Kidney (tissue), 14 donors: Measurements from ENCODE around the gene R3HDML. TPM values are rescaled to one million over a fixed set of nuclear protein-coding genes. Genes with fewer than 3 reads are reported as not detected.
A peak's percentile ranks its signal among the peaks of the same experiment; 100 is the strongest.

Experiments used
- DNase-seq, 5 donors: peaks; one replicate each; pipeline ENCODE4 v3.0.0-alpha.2; 2013 to 2020
- FAIRE-seq: peaks from 2 replicates; lab custom pipeline; 2012; peaks lifted over from hg19 to GRCh38; lab: Jason Lieb, UNC
- H3K27ac ChIP-seq, 2 donors: one replicate each; pipeline ENCODE4 v1.7.0; 2013; ENCODE audit warnings: low read depth in 2 of 2, low read length in 2 of 2, inconsistent platforms in 1 of 2
- H3K27me3 ChIP-seq: one replicate; pipeline ENCODE4 v1.7.1; 2013; ENCODE audit warnings: low read length, inconsistent platforms; ENCODE audit not compliant: control insufficient read depth, insufficient read depth
- H3K36me3 ChIP-seq, 3 donors: one replicate each; pipeline versions ENCODE4 v1.7.0 to v1.7.1; 2013; ENCODE audit warnings: low read length in 3 of 3, control low read depth in 1 of 3, inconsistent platforms in 1 of 3; ENCODE audit not compliant: insufficient read depth in 3 of 3, control insufficient read depth in 2 of 3
- H3K4me1 ChIP-seq, 3 donors: one replicate each; pipeline versions ENCODE4 v1.7.0 to v1.7.1; 2013; ENCODE audit warnings: low read length in 3 of 3, inconsistent platforms in 1 of 3, low read depth in 1 of 3; ENCODE audit not compliant: control insufficient read depth in 2 of 3, insufficient read depth in 2 of 3
- H3K4me3 ChIP-seq, 3 donors: one replicate each; pipeline versions ENCODE4 v1.7.0 to v1.8.1; 2013; ENCODE audit warnings: low read length in 3 of 3, control low read depth in 1 of 3, inconsistent platforms in 1 of 3
- H3K9ac ChIP-seq, 3 donors: one replicate each; pipeline versions ENCODE4 v1.7.0 to v1.7.1; 2013; ENCODE audit warnings: low read length in 3 of 3, control low read depth in 1 of 3, inconsistent platforms in 1 of 3
- H3K9me3 ChIP-seq, 3 donors: one replicate each; pipeline versions ENCODE4 v1.7.0 to v1.7.1; 2013; ENCODE audit warnings: low read length in 3 of 3, control low read depth in 1 of 3, inconsistent platforms in 1 of 3; ENCODE audit not compliant: control insufficient read depth in 2 of 3, insufficient read depth in 1 of 3
- intact Hi-C: fragments of 100-400 bp; cut with DNase I; formaldehyde crosslinking; loops from one replicate; pipeline ENCODE4 v1.11.1; 2022
- polyA plus RNA-seq: library from polyadenylated mRNA; stranded (reverse); fragments of 350-450 nt; fragmentation: Illumina TruSeq; extraction: RNeasy Lipid Tissue Mini Kit (QIAGEN cat#74804); gene quantifications from one replicate; pipeline ENCODE4 v1.2.3, GENCODE V29; 2014; ENCODE audit warnings: low read depth, low replicate concordance; ENCODE audit not compliant: insufficient read depth
- total RNA-seq: library from RNA; stranded (reverse); fragmentation: NEBNext Ultra II Directional; extraction: Animal tissue kit (Norgen Biotek cat#: 25700); gene quantifications from one replicate; pipeline ENCODE4 v1.2.1, GENCODE V29; 2021
- TF ChIP-seq, protein P1 (sequence below): IDR thresholded peaks from 3 replicates; pipeline ENCODE4 v1.5.1; 2012; ENCODE audit warnings: mild to moderate bottlenecking, moderate library complexity, borderline replicate concordance; ENCODE audit not compliant: insufficient read depth; ENCODE audit errors: extremely low read depth
- donor health status: control.
- donor health status: control.
- donor health status: control.
- donor health status: control.
- donor health status: control.
- donor health status: DM: yes; HTN: yes; CAD: no.
- donor health status: Normal renal cell carcinoma (clear cell type).

Gene R3HDML
- total and polyA plus RNA-seq, 2 donors from 2014 or later, result not detected

DNA sequence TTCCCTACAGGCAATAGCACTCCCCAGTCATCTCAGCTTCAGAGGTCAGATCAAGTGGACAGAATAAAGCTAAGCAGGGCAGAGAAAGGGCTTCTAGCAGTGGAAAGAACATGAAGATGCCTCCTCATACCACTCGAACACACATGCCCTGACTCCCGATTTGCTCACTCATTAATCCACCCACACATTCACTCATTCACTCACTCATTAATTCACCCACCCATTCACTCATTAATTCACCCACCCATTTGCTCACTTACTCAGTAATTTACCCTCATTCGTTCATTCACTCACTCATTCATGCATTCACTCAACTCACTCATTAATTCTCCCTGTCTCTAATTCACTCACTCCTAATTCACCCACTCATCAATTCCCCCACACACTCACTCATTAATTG is 62.6 kb downstream of the R3HDML start:
- FAIRE-seq (no peak), DNase-seq (peak in 1 of 5 donors; percentile 6)
- Histone ChIP-seq H3K27me3 (no peaks in the 10 kb centered on the region), H3K9ac (no peak overlapping the region), H3K4me1 (peaks cover 0 to under 1% (median 0%) of the 10 kb centered on the region in 3 donors), H3K9me3 (no peaks in the 10 kb centered on the region), H3K36me3 (peaks cover 0 to 13% (median 0%) of the 10 kb centered on the region in 3 donors), H3K4me3 (no peak overlapping the region), H3K27ac (no peak overlapping the region)
- intact Hi-C loops, result no loop called here
- TF ChIP-seq, protein P1, sequence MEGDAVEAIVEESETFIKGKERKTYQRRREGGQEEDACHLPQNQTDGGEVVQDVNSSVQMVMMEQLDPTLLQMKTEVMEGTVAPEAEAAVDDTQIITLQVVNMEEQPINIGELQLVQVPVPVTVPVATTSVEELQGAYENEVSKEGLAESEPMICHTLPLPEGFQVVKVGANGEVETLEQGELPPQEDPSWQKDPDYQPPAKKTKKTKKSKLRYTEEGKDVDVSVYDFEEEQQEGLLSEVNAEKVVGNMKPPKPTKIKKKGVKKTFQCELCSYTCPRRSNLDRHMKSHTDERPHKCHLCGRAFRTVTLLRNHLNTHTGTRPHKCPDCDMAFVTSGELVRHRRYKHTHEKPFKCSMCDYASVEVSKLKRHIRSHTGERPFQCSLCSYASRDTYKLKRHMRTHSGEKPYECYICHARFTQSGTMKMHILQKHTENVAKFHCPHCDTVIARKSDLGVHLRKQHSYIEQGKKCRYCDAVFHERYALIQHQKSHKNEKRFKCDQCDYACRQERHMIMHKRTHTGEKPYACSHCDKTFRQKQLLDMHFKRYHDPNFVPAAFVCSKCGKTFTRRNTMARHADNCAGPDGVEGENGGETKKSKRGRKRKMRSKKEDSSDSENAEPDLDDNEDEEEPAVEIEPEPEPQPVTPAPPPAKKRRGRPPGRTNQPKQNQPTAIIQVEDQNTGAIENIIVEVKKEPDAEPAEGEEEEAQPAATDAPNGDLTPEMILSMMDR, result no peak

DNA sequence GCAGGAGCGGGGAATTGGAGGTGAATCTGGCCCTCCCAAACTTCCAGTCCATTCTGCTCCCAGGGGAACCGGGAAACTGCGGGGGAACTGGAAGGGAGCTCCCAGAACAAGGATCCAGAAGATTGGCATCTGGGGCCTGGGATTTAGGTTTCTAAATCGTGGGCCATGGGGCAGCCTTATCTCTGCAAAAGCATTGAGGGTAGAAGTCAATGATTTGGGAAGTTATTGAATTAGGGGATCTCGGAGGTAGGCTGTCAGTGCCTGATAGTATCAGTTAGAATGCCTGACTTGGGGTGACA is 63.8 kb downstream of the R3HDML start:
- peak overlapping the region in 1 of 3 donors; percentile 21 for H3K4me3 ChIP-seq
- DNase-seq (no peak), FAIRE-seq (no peak)
- peaks cover 0 to 6% (median 0%) of the 10 kb centered on the region in 3 donors for H3K4me1 ChIP-seq
- H3K9ac ChIP-seq, result no peak overlapping the region
- H3K27ac ChIP-seq, result no peak overlapping the region
- no peaks in the 10 kb centered on the region for H3K9me3 ChIP-seq
- peaks cover 0 to 13% (median 0%) of the 10 kb centered on the region in 3 donors for H3K36me3 ChIP-seq
- intact Hi-C loops, result no loop called here
- TF ChIP-seq, protein P1, result no peak
- H3K27me3 ChIP-seq, result no peaks in the 10 kb centered on the region

Other genes starting within 250 kb of the R3HDML start
- 11.4 TPM for gene JPH2, start 149.9 kb upstream of the R3HDML start, total RNA-seq
- gene JPH2, start 149.9 kb upstream of the R3HDML start, polyA plus RNA-seq, result 2.5 TPM
- 33.5 TPM for gene OSER1, start 126.3 kb upstream of the R3HDML start, total RNA-seq
- gene OSER1, start 126.3 kb upstream of the R3HDML start, polyA plus RNA-seq, result 29.3 TPM
- not detected for gene GDAP1L1, start 89.7 kb upstream of the R3HDML start, total RNA-seq
- gene GDAP1L1, start 89.7 kb upstream of the R3HDML start, polyA plus RNA-seq, result not detected
- gene FITM2, start 25.8 kb upstream of the R3HDML start, total RNA-seq, result 10.0 TPM
- 12.5 TPM for gene FITM2, start 25.8 kb upstream of the R3HDML start, polyA plus RNA-seq
- gene HNF4A, start 18.7 kb downstream of the R3HDML start, total RNA-seq, result 26.0 TPM
- gene HNF4A, start 18.7 kb downstream of the R3HDML start, polyA plus RNA-seq, result 42.1 TPM
- gene TTPAL, start 138.8 kb downstream of the R3HDML start, total RNA-seq, result 13.5 TPM
- 3.5 TPM for gene TTPAL, start 138.8 kb downstream of the R3HDML start, polyA plus RNA-seq
- 90.4 TPM for gene SERINC3, start 185.0 kb downstream of the R3HDML start, total RNA-seq
- gene SERINC3, start 185.0 kb downstream of the R3HDML start, polyA plus RNA-seq, result 41.6 TPM
- gene PKIG, start 245.5 kb downstream of the R3HDML start, total RNA-seq, result 71.1 TPM
- 150 TPM for gene PKIG, start 245.5 kb downstream of the R3HDML start, polyA plus RNA-seq